Measurements from ENCODE around the gene ARHGEF9.
A peak's percentile ranks its signal among the peaks of the same experiment; 100 is the strongest.

The ARHGEF9 gene

GRCh38 chrX:63754860-63755579 lies 30.0 kb downstream of the ARHGEF9 start (continued):
- TF ChIP-seq ZNF473 (tag by site-specific recombination; IDR thresholded peaks at IDR 0.05) (0 out of 2 replicates have a peak, but pooled peaks have one; percentile 14), ZSCAN23 (tag by site-specific recombination; IDR thresholded peaks at IDR 0.05) (no peak), ZBTB48 (tag by site-specific recombination; IDR thresholded peaks at IDR 0.05) (peak; percentile 61; the same call in 1 of the 2 replicates), PRDM1 (tag by site-specific recombination; IDR thresholded peaks at IDR 0.05) (peak; percentile 86), MYNN (tag by site-specific recombination; IDR thresholded peaks at IDR 0.05; ENCODE audit: borderline replicate concordance) (no peak), ZBTB26 (tag by site-specific recombination; optimal IDR thresholded peaks at IDR 0.05) (peak; percentile 42), ZNF677 (tag by site-specific recombination; IDR thresholded peaks at IDR 0.05) (no peak), ZNF548 (tag by site-specific recombination; IDR thresholded peaks at IDR 0.05) (no peak), ZBTB8A (tag by site-specific recombination; IDR thresholded peaks at IDR 0.05) (0 out of 2 replicates have a peak, but pooled peaks have one; percentile 22), ZNF777 (tag by site-specific recombination; IDR thresholded peaks at IDR 0.05; ENCODE audit: borderline replicate concordance) (no peak), ZNF621 (tag by site-specific recombination; IDR thresholded peaks at IDR 0.05) (no peak), ZNF211 (tag by site-specific recombination; IDR thresholded peaks at IDR 0.05; ENCODE audit: low read depth) (no peak), REST (tag by site-specific recombination; IDR thresholded peaks at IDR 0.05) (no peak), MEIS1 (CRISPR knock-in tag; IDR thresholded peaks at IDR 0.05; ENCODE audit: borderline replicate concordance) (no peak), ZNF155 (tag by site-specific recombination; IDR thresholded peaks at IDR 0.05) (no peak), ZNF350 (tag by site-specific recombination; IDR thresholded peaks at IDR 0.05) (peak; percentile 95), ZBTB10 (tag by site-specific recombination; IDR thresholded peaks at IDR 0.05) (no peak), SETDB1 (IDR thresholded peaks at IDR 0.05; ENCODE audit: insufficient read length, low read length) (no peak)
- TF ChIP-seq, protein P1, sequence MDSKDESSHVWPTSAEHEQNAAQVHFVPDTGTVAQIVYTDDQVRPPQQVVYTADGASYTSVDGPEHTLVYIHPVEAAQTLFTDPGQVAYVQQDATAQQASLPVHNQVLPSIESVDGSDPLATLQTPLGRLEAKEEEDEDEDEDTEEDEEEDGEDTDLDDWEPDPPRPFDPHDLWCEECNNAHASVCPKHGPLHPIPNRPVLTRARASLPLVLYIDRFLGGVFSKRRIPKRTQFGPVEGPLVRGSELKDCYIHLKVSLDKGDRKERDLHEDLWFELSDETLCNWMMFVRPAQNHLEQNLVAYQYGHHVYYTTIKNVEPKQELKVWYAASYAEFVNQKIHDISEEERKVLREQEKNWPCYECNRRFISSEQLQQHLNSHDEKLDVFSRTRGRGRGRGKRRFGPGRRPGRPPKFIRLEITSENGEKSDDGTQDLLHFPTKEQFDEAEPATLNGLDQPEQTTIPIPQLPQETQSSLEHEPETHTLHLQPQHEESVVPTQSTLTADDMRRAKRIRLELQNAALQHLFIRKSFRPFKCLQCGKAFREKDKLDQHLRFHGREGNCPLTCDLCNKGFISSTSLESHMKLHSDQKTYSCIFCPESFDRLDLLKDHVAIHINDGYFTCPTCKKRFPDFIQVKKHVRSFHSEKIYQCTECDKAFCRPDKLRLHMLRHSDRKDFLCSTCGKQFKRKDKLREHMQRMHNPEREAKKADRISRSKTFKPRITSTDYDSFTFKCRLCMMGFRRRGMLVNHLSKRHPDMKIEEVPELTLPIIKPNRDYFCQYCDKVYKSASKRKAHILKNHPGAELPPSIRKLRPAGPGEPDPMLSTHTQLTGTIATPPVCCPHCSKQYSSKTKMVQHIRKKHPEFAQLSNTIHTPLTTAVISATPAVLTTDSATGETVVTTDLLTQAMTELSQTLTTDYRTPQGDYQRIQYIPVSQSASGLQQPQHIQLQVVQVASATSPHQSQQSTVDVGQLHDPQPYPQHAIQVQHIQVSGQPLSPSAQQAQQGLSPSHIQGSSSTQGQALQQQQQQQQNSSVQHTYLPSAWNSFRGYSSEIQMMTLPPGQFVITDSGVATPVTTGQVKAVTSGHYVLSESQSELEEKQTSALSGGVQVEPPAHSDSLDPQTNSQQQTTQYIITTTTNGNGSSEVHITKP (tag by site-specific recombination; IDR thresholded peaks at IDR 0.05), result no peak
- TF ChIP-seq, protein P2, sequence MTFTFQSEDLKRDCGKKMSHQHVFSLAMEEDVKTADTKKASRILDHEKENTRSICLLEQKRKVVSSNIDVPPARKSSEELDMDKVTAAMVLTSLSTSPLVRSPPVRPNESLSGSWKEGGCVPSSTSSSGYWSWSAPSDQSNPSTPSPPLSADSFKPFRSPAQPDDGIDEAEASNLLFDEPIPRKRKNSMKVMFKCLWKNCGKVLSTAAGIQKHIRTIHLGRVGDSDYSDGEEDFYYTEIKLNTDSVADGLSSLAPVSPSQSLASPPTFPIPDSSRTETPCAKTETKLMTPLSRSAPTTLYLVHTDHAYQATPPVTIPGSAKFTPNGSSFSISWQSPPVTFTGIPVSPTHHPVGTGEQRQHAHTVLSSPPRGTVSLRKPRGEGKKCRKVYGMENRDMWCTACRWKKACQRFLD (tag by site-specific recombination; IDR thresholded peaks at IDR 0.05), result no peak
- TF ChIP-seq, protein P3, sequence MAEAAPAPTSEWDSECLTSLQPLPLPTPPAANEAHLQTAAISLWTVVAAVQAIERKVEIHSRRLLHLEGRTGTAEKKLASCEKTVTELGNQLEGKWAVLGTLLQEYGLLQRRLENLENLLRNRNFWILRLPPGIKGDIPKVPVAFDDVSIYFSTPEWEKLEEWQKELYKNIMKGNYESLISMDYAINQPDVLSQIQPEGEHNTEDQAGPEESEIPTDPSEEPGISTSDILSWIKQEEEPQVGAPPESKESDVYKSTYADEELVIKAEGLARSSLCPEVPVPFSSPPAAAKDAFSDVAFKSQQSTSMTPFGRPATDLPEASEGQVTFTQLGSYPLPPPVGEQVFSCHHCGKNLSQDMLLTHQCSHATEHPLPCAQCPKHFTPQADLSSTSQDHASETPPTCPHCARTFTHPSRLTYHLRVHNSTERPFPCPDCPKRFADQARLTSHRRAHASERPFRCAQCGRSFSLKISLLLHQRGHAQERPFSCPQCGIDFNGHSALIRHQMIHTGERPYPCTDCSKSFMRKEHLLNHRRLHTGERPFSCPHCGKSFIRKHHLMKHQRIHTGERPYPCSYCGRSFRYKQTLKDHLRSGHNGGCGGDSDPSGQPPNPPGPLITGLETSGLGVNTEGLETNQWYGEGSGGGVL (tag by site-specific recombination; IDR thresholded peaks at IDR 0.05), result peak; percentile 96
- TF ChIP-seq, protein P4, sequence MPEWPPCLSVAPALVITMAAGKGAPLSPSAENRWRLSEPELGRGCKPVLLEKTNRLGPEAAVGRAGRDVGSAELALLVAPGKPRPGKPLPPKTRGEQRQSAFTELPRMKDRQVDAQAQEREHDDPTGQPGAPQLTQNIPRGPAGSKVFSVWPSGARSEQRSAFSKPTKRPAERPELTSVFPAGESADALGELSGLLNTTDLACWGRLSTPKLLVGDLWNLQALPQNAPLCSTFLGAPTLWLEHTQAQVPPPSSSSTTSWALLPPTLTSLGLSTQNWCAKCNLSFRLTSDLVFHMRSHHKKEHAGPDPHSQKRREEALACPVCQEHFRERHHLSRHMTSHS (tag by site-specific recombination; IDR thresholded peaks at IDR 0.05), result no peak
